ENCODE results near the gene PTTG1.

PTTG1 gene

GRCh38 chr5:160470437-160471361, 49.0 kb downstream of the PTTG1 start:
- no peak for DNase-seq (ENCODE audit: low read depth in 2 of 2, low spot score in 1 of 2)

- DNase-seq (ENCODE audit: low read depth in 2 of 2, low spot score in 1 of 2) = no peak
Observed at GRCh38 chr5:160471761-160472160, 50.1 kb downstream of the PTTG1 start.

- no peak for DNase-seq (ENCODE audit: low read depth in 2 of 2, low spot score in 1 of 2)
Observed at GRCh38 chr5:160472482-160472881, 50.8 kb downstream of the PTTG1 start.

- no peak for DNase-seq (ENCODE audit: low read depth in 2 of 2, low spot score in 1 of 2)
Observed at GRCh38 chr5:160473681-160474080, 52.0 kb downstream of the PTTG1 start.

GRCh38 chr5:160474084-160474483, 52.4 kb downstream of the PTTG1 start:
- no peak for DNase-seq (ENCODE audit: low read depth in 2 of 2, low spot score in 1 of 2)

- no peak for DNase-seq (ENCODE audit: low read depth in 2 of 2, low spot score in 1 of 2)
Observed at GRCh38 chr5:160475864-160476438, 54.3 kb downstream of the PTTG1 start.

GRCh38 chr5:160477266-160477970, 55.8 kb downstream of the PTTG1 start:
- no peak for DNase-seq (ENCODE audit: low read depth in 2 of 2, low spot score in 1 of 2)

- DNase-seq (ENCODE audit: low read depth in 2 of 2, low spot score in 1 of 2) = no peak
Observed at GRCh38 chr5:160478163-160478562, 56.5 kb downstream of the PTTG1 start.
